Brain pericyte (primary cell): ENCODE measurements around the gene FDX1.
"Not testable (repeated sequence)": the region's sequence is repeated elsewhere in the genome, so short reads cannot be mapped to it uniquely, and the experiment has no call there.

Experiments
- DNase-seq: peaks from one replicate; pipeline ENCODE4 v3.0.0-alpha.2; 2012; ENCODE audit warnings: low read depth, low spot score

Gene FDX1

DNA sequence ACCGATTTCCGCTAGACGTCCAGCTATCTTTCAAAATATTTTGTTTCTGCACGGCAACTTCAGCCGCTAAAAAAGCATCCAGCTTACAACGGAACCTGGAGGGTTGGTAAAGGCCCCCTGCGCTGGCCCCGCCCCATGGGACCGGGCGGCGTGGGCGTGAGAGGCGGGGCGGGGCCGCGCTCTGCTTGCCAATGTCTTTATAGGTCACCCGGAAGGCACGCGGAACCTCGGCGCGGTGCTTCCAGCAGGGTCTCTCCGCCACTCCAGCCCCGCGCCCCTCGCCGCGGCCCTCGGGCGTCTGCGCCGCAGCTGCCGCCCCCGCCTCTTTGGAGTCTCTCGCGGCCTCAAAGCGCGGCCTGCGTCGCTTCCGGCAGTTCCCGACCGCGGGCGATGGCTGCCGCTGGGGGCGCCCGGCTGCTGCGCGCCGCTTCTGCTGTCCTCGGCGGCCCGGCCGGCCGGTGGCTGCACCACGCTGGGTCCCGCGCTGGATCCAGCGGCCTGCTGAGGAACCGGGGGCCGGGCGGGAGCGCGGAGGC is at the start of gene FDX1:
TSS of gene FDX1 (plus strand) at position 218 of the 536 bp plus-strand sequence. CDS start at position 391, 173 bp downstream.
- DNase-seq: peak; percentile 32

GRCh38 chr11:110380836-110381622 is 48.7 kb upstream of the FDX1 start:
- DNase-seq: no peak

DNA sequence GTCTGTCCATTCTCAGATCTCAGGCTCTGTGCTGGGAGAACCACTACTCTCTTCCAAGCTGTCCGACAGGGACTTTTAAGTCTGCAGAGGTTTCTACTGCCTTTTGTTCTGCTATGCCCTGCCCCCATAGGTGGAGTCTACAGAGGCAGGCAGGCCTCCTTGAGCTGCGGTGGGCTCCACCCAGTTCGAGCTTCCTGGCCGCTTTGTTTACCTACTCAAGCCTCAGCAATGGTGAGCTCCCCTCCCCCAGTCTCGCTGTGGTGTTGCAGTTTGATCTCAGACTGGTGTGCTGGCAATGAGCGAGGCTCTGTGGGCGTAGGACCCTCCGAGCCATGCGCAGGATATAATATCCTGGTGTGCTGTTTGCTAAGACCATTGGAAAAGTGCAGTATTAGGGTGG is 41.5 kb upstream of the FDX1 start:
- DNase-seq: not testable (repeated sequence)

GRCh38 chr11:110389965-110390364 is 39.8 kb upstream of the FDX1 start:
- DNase-seq: no peak

DNA sequence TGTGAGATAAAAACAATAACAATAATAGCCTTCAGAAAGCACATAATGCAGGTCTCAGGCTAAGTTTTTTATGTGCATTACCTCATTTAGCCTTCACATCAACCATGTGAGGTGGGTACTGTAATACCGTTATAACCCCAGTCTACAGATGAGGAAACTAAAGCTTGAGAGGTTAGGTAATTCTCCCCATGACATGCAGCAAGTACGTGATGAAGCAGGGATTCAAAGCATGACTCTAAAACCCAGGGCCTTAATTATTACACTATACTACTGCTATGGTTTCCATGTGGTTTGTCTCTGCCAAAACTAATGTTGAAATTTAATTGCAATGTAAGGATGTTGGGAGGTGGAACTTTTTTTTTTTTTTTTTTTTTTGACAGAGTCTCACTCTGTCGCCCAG is 37.7 kb upstream of the FDX1 start:
- no peak for DNase-seq

DNA sequence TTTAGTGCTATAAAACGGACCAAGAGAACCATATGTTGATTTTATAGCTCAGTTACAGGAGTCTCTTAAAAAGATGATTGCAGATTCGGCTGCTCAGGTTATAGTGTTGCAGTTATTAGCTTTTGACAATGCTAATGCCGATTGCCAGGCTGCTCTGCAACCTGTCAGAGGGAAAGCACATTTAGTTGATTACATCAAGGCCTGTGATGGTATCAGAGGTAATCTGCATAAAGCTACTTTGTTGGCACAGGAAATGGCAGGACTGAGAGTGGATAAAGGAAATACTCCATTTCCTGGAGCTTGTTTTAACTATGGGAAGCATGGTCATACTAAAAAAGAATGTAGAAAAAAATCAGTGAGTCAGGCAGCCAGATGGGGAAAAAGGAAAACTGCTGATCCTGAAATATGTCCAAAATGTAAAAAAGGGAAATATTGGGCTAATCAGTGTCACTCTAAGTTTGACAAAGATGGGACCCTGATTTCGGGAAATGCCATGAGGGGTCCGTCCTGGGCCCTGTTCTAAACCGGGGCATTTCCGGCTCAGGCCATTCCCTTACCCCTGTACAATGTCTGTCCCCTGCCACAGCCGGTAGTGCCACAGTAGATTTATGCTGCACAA is 32.0 kb upstream of the FDX1 start:
- not testable (repeated sequence) for DNase-seq

GRCh38 chr11:110403585-110403984 is 26.2 kb upstream of the FDX1 start:
- not testable (repeated sequence) for DNase-seq

DNA sequence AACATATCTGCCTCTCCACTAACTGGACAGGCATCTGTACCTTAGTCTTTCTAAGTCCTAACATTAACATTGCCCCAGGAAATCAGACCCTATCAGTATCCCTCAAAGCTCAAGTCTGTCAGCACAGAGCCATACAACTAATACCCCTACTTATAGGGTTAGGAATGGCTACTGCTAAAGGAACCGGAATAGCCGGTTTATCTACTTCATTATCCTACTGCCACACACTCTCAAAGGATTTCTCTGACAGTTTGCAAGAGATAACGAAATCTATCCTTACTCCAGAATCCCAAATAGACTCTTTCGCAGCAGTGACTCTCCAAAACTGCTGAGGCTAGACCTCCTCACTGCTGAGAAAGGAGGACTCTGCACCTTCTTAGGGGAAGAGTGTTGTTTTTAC is 24.1 kb upstream of the FDX1 start:
- DNase-seq: not testable (repeated sequence)

- DNase-seq: no peak
Measured at GRCh38 chr11:110407315-110407714, 22.4 kb upstream of the FDX1 start.

DNA sequence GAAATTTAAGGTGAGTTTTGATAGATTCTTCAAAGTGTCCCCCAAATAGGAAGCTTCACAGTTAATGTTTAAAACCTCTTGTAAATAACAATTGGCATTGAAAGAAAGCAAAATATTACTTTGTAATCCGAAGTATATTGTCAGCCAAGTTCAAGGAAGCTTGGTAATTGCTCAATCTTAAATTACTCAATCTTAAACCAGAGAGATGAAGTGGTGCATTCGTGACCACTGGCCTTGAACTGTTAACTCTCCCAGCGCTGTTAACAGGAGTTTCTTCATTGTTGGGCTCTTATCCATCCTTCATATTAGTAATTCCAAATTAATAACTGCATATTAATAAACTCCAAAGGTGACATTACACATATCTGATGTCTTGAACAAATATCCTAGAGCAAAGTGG is 20.6 kb upstream of the FDX1 start:
- DNase-seq: no peak

DNA sequence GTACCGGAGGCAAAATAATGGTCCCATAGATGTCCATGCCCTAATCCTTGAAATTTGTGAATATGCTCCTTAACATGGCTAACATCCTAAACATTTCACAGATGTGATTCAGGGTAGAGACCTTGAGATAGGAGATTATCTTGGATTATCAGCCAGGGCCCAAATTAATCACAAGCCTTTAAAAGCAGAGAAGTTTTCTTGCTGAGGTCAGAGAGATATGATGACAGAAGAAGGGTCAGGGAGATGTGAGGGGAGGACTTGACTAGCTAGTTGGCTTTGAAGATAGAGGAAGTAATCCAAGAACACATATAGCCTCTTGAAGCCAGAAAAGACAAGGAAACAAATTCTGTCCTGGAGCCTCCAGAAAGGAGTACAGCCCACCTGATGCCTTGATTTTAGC is 19.1 kb upstream of the FDX1 start:
- DNase-seq: no peak

DNA sequence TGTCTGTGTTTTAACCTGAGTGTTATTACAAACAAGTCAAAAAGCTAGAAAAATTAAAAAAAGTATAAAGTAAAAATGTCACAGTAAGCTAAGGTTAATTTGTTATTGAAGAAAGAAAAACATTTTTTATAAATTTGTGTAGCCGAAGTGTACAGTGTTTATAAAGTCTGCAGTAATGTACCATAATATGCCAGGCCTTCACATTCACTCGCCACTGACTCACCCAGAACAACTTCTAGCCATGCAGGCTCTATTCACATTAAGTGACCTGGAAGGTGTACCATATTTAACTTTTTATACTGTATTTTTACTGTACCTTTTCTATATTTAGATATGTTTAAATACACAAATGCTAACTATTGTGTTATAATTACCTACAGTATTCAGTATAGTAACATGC is 14.7 kb upstream of the FDX1 start:
- DNase-seq: no peak

GRCh38 chr11:110421658-110422057 is 8.1 kb upstream of the FDX1 start:
- DNase-seq: not testable (repeated sequence)

DNA sequence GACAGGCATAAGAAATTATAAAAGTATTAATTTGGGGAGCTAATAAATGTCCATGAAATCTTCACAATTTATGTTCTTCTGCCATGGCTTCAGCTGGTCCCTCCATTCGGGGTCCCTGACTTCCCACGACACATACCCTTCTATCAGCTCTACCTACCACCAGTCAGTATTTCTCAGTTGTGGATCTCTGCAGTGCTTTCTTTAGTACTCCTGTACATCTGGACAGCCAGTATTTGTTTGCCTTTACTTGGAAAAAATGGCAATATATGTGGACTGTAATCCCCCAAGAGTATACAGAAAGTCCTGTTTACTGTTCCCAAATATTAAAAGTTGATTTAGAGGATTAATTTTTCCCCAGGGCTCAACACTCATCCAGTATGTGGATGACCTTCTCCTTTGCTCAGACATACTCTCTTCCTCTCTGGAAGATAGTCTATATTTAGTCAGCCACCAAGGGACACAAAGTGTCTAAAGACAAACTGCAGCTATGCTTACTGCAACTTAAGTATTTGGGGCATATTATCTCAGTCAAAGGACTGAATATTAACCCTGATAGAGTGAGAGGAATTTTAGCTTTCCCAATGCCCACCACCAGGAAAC is 7.3 kb upstream of the FDX1 start:
- no peak for DNase-seq

GRCh38 chr11:110424775-110425444 is 4.8 kb upstream of the FDX1 start:
- no peak for DNase-seq

DNA sequence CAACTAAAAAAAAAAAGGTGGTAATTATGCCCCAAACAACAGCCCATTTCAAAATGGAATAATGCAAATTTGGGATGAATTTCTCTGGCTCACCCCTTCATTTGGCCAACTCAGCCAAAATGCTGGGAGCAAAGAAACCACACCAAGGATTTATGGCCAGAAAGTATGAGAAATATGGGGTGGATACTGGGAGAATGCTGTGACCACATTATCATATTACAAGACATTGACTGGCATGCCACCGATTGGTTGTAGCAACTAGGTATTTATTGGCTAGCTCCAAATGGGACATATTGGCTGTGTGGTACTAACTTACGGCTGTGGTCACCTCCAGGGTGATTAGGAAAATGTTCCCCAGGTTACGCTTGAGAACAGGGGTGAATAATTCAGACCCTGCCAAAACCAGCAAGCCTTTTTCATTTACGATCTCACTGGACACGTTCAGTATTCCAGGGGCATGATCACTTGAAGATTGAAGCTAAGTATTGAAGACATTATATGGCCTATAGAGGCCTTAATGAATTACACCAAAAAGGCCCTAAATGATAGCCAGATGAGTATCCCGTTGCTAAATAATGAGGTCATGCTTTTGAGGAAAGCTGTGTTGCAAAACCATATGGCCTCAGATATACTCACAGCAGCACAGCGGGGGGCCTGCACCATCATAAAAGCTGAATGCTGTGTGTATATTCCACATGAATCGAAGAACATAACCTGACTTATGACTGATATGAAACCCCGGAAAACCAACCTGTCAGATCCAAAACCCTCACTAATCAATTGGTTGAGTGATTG is 3.8 kb upstream of the FDX1 start:
- no peak for DNase-seq

- no peak for DNase-seq
Measured at GRCh38 chr11:110428040-110428439, 1.7 kb upstream of the FDX1 start.

- no peak for DNase-seq
Measured at GRCh38 chr11:110428956-110429730, 605 bp upstream of the FDX1 start.

GRCh38 chr11:110430267-110431050 is 711 bp downstream of the FDX1 start:
- no peak for DNase-seq
